SU-DHL-6 (cell line): ENCODE measurements around the gene NOP56.

Experiments used
- EZH2phosphoT487 ChIP-seq: fragments of 200-600 bp; sonication (generic), shearing (Covaris generic); conservative IDR thresholded peaks from 2 replicates; pipeline ENCODE4 v1.6.1; 2018; ENCODE audit warnings: mild to moderate bottlenecking, antibody characterized with exemption, low read length, moderate library complexity, mixed read lengths
- TF ChIP-seq, protein P1 (sequence below): fragments of 200-600 bp; sonication (generic); IDR thresholded peaks from one replicate; pipeline ENCODE4 v1.5.1; 2017; ENCODE audit warnings: antibody characterized with exemption, mild to moderate bottlenecking, low read length, moderate library complexity; ENCODE audit not compliant: insufficient read depth, poor library complexity, severe bottlenecking

DNA sequence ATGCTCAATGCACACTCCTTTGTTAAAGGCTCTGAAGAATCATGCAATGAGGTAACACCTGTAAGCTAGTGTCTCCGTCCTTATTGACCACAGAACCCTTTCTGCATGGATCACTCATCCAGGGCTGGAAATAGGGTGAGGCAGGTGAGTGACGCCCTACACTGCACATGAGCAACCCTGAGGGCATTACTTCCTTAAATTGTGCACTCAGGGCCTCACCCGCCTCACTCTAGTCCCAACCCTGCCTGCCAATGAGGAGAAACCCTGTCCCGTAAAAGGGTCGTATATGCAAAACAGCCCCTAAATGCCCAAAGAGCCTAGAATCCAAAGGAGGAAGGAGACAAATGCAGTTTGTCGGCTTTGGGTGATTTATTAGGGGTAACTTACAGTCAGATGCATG, 33.6 kb upstream of the NOP56 start:
- no peak for TF ChIP-seq EZH2phosphoT487
- TF ChIP-seq, protein P1, sequence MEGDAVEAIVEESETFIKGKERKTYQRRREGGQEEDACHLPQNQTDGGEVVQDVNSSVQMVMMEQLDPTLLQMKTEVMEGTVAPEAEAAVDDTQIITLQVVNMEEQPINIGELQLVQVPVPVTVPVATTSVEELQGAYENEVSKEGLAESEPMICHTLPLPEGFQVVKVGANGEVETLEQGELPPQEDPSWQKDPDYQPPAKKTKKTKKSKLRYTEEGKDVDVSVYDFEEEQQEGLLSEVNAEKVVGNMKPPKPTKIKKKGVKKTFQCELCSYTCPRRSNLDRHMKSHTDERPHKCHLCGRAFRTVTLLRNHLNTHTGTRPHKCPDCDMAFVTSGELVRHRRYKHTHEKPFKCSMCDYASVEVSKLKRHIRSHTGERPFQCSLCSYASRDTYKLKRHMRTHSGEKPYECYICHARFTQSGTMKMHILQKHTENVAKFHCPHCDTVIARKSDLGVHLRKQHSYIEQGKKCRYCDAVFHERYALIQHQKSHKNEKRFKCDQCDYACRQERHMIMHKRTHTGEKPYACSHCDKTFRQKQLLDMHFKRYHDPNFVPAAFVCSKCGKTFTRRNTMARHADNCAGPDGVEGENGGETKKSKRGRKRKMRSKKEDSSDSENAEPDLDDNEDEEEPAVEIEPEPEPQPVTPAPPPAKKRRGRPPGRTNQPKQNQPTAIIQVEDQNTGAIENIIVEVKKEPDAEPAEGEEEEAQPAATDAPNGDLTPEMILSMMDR: no peak
